Nephron progenitor cell (in vitro differentiated cells): ENCODE data around the gene SLC26A9.

Experiments
- DNase-seq: peaks from one replicate; pipeline ENCODE4 v3.0.0; 2021
- H3K27ac Mint-ChIP-seq: 2 replicates; pipeline ENCODE4 v1.8.0; 2021; ENCODE audit warnings: mild to moderate bottlenecking, moderate library complexity, mixed read lengths
- H3K27me3 Mint-ChIP-seq: 2 replicates; pipeline ENCODE4 v1.8.0; 2021; ENCODE audit warnings: mild to moderate bottlenecking, low read depth, mixed read lengths; ENCODE audit not compliant: poor library complexity
- H3K36me3 Mint-ChIP-seq: 2 replicates; pipeline ENCODE4 v1.8.0; 2021; ENCODE audit warnings: low read depth, mixed read lengths
- H3K4me1 Mint-ChIP-seq: 2 replicates; pipeline ENCODE4 v1.8.0; 2021; ENCODE audit warnings: mixed read lengths
- H3K4me3 Mint-ChIP-seq: 2 replicates; pipeline ENCODE4 v1.8.0; 2021; ENCODE audit warnings: mild to moderate bottlenecking, moderate library complexity, mixed read lengths
- H3K9me3 Mint-ChIP-seq: 2 replicates; pipeline ENCODE4 v1.8.0; 2021; ENCODE audit warnings: mild to moderate bottlenecking, moderate library complexity, mixed read lengths
- CTCF ChIP-seq: fragments of 200-600 bp; sonication (generic); IDR thresholded peaks from 2 replicates; pipeline ENCODE4 v1.5.0; 2021; ENCODE audit warnings: antibody characterized with exemption

The SLC26A9 gene

DNA sequence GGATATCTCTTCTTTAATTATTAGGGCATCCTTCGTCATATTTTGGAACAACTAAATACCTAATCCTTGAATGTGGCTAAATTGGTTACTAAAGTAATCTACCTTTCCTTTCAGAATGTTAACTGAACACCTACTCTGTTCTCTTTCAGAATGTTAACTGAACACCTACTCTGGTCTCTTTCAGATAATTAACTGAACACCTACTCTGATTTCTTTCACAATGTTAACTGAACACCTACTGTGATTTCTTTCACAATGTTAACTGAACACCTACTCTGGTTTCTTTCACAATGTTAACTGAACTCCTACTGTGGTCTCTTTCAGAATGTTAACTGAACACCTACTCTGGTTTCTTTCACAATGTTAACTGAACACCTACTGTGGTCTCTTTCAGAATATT is 38.0 kb upstream of the SLC26A9 start:
- no peak for DNase-seq
- Mint-ChIP-seq H3K27ac (no peak overlapping the region), H3K36me3 (no peaks in the 10 kb centered on the region), H3K4me1 (peaks cover 23% of the 10 kb centered on the region), H3K27me3 (peaks cover 3% of the 10 kb centered on the region), H3K9me3 (no peaks in the 10 kb centered on the region), H3K4me3 (no peak overlapping the region)
- no peak for TF ChIP-seq CTCF

- no peak for DNase-seq
- no peak for TF ChIP-seq CTCF
- H3K4me1 Mint-ChIP-seq, result peaks cover 24% of the 10 kb centered on the region
- no peaks in the 10 kb centered on the region for H3K36me3 Mint-ChIP-seq
- no peak overlapping the region for H3K27ac Mint-ChIP-seq
- H3K27me3 Mint-ChIP-seq, result peaks cover 3% of the 10 kb centered on the region
- no peak overlapping the region for H3K4me3 Mint-ChIP-seq
- no peaks in the 10 kb centered on the region for H3K9me3 Mint-ChIP-seq
Measured at GRCh38 chr1:205980237-205980870, 37.1 kb upstream of the SLC26A9 start.

DNA sequence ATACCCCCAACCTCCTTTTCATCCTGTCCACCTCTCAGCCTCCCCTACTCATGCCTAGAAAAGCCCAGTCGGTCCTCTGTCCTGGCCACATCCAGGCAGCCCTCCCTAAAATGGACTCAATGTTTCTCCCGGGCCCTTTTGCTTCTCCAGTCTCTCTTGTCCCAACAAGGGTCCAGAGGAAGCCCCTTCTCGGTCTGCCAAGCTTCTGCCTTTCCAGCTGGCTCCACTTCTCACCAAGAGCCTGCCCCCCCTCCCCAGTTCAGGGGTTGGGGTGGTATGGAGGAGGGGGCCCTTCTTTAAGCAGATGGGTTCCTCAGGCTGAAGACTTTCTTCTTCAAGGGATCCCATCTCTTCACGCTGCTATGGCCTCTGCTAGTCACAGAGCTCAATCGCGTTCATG is 36.0 kb upstream of the SLC26A9 start:
- Mint-ChIP-seq H3K4me1 (peaks cover 24% of the 10 kb centered on the region), H3K4me3 (no peak overlapping the region), H3K9me3 (no peaks in the 10 kb centered on the region), H3K27ac (no peak overlapping the region), H3K27me3 (peaks cover 3% of the 10 kb centered on the region), H3K36me3 (no peaks in the 10 kb centered on the region)
- no peak for TF ChIP-seq CTCF
- DNase-seq, result no peak

- Mint-ChIP-seq H3K4me1 (peaks cover 24% of the 10 kb centered on the region), H3K9me3 (no peaks in the 10 kb centered on the region), H3K27ac (no peak overlapping the region), H3K27me3 (peaks cover 3% of the 10 kb centered on the region), H3K36me3 (no peaks in the 10 kb centered on the region), H3K4me3 (no peak overlapping the region)
- no peak for DNase-seq
- no peak for TF ChIP-seq CTCF
Measured at GRCh38 chr1:205978676-205979075, 35.4 kb upstream of the SLC26A9 start.

GRCh38 chr1:205977402-205978014 is 34.3 kb upstream of the SLC26A9 start:
- peak; percentile 83 for DNase-seq
- no peak overlapping the region for H3K27ac Mint-ChIP-seq
- H3K36me3 Mint-ChIP-seq, result no peaks in the 10 kb centered on the region
- no peaks in the 10 kb centered on the region for H3K9me3 Mint-ChIP-seq
- peaks cover 10% of the 10 kb centered on the region for H3K27me3 Mint-ChIP-seq
- peak; percentile 97 for TF ChIP-seq CTCF
- H3K4me1 Mint-ChIP-seq, result peaks cover 24% of the 10 kb centered on the region
- H3K4me3 Mint-ChIP-seq, result no peak overlapping the region
